Chondrocyte (in vitro differentiated cells): ENCODE results near the gene SH3BGRL. TPM values are rescaled to one million over a fixed set of nuclear protein-coding genes. Genes with fewer than 3 reads are reported as not detected.

ENCODE experiments used
- DNase-seq: peaks from one replicate; pipeline ENCODE4 v3.0.0; 2021; ENCODE audit warnings: mixed read lengths, low spot score
- H3K27ac Mint-ChIP-seq: one replicate; pipeline ENCODE4 v1.8.0; 2021; ENCODE audit warnings: mild to moderate bottlenecking, moderate library complexity, mixed read lengths; ENCODE audit not compliant: unreplicated experiment
- H3K27me3 Mint-ChIP-seq: 2 replicates; pipeline ENCODE4 v1.8.0; 2021; ENCODE audit warnings: low read depth, mixed read lengths
- H3K36me3 Mint-ChIP-seq: 2 replicates; pipeline ENCODE4 v1.8.0; 2021; ENCODE audit warnings: low read depth, mixed read lengths
- H3K4me1 Mint-ChIP-seq: 2 replicates; pipeline ENCODE4 v1.8.0; 2021; ENCODE audit warnings: low read depth, mild to moderate bottlenecking, mixed read lengths
- H3K4me3 Mint-ChIP-seq: one replicate; pipeline ENCODE4 v1.8.0; 2021; ENCODE audit warnings: mild to moderate bottlenecking, moderate library complexity, mixed read lengths; ENCODE audit not compliant: unreplicated experiment
- H3K9me3 Mint-ChIP-seq: 2 replicates; pipeline ENCODE4 v1.8.0; 2021; ENCODE audit warnings: low read depth, mixed read lengths
- total RNA-seq: library from RNA; stranded (reverse); gene quantifications from 3 replicates; pipeline ENCODE4 v1.2.1, GENCODE V29; 2021
- TF ChIP-seq, protein P1 (sequence below): fragments of 200-600 bp; sonication (generic); IDR thresholded peaks from 2 replicates; pipeline ENCODE4 v1.5.0; 2021; ENCODE audit warnings: antibody characterized with exemption, mild to moderate bottlenecking, moderate library complexity

The SH3BGRL gene
- total RNA-seq, 1 donor from 2014 or later, result 152 TPM

DNA sequence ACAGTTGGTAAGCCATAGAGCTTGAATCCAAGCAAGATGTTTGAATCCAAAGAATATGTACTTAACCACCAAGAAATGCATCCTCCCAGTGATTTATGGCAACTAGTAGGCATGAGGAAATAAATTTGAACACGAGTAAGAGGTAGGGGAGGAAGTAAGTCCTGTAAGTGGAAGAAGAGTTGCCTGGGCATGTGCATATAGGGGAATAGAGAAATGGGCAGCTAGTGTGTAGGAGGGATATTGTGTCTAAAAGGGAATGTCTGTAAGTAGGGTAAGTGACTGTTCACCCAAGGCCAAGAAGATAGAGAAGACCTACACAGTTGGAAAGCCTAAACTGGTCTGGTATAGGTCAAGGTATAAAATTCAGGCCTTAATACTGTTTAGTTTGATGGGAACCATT, 4.6 kb downstream of the SH3BGRL start:
- Mint-ChIP-seq H3K36me3 (no peaks in the 10 kb centered on the region), H3K4me1 (peaks cover 38% of the 10 kb centered on the region), H3K4me3 (no peak overlapping the region), H3K9me3 (peaks cover 8% of the 10 kb centered on the region), H3K27me3 (no peaks in the 10 kb centered on the region), H3K27ac (no peak overlapping the region)
- TF ChIP-seq, protein P1, sequence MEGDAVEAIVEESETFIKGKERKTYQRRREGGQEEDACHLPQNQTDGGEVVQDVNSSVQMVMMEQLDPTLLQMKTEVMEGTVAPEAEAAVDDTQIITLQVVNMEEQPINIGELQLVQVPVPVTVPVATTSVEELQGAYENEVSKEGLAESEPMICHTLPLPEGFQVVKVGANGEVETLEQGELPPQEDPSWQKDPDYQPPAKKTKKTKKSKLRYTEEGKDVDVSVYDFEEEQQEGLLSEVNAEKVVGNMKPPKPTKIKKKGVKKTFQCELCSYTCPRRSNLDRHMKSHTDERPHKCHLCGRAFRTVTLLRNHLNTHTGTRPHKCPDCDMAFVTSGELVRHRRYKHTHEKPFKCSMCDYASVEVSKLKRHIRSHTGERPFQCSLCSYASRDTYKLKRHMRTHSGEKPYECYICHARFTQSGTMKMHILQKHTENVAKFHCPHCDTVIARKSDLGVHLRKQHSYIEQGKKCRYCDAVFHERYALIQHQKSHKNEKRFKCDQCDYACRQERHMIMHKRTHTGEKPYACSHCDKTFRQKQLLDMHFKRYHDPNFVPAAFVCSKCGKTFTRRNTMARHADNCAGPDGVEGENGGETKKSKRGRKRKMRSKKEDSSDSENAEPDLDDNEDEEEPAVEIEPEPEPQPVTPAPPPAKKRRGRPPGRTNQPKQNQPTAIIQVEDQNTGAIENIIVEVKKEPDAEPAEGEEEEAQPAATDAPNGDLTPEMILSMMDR, result no peak
- DNase-seq, result no peak

DNA sequence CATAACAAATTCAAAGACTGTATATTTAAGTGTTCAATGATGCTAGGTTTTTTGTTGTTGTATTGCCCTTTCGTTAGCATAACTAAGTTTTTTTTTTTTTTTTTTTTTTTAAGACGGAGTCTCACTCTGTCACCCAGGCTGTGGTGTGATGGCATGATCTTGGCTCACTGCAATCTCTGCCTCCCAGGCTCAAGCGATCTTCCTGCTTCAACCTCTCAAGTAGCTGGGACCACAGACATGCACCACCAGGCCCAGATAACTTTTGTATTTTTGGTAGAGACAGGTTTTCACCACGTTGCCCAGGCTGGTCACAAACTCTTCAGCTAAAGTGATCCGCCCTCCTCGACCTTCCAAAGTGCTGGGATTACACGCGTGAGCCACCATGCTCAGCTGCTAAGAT, 7.0 kb downstream of the SH3BGRL start:
- Mint-ChIP-seq H3K4me3 (no peak overlapping the region), H3K9me3 (peaks cover 20% of the 10 kb centered on the region), H3K4me1 (peaks cover 32% of the 10 kb centered on the region), H3K36me3 (no peaks in the 10 kb centered on the region), H3K27ac (no peak overlapping the region), H3K27me3 (no peaks in the 10 kb centered on the region)
- TF ChIP-seq, protein P1, result no peak
- no peak for DNase-seq

DNA sequence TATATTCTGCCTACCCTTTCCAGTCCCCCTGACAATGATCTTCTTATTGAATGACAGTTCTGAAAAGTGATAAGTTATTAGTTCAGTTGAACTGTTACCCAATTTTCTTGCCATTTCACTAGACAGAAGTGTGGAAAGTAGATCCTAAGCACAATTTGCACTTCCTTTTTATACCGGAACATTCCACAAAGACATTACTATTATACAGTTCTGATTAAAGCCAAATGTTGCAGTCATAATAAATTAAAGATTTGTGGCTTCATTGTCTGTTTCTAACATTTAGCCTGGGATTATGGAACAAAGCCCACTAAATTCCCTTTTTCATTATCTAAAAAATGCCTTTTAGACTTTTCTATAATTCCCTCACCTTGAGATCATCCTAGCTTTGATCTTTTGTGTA, 13.8 kb downstream of the SH3BGRL start:
- H3K36me3 Mint-ChIP-seq, result no peaks in the 10 kb centered on the region
- no peak overlapping the region for H3K4me3 Mint-ChIP-seq
- peaks cover 5% of the 10 kb centered on the region for H3K4me1 Mint-ChIP-seq
- TF ChIP-seq, protein P1, result no peak
- H3K27ac Mint-ChIP-seq, result no peak overlapping the region
- peaks cover 22% of the 10 kb centered on the region for H3K9me3 Mint-ChIP-seq
- DNase-seq, result no peak
- H3K27me3 Mint-ChIP-seq, result no peaks in the 10 kb centered on the region

DNA sequence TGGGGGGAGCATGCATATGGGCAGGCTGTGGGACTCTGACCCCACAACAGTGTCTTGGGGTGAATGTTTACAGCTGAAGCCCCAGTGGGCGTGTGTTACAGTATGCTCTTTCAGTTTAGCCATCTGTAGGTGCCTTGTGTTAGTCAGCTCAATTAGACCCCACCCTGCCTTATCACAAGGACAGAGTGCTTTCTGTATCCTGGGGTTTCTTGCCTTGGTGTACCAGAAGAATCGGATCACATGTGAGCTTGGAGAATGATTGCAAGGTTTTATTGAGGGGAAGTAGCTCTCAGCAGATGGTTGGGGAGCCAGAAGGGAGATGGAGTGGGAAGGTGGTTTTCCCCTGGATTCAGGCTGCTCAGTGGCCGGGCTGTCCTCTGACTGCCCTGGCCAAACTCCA, 27.3 kb downstream of the SH3BGRL start:
- no peaks in the 10 kb centered on the region for H3K27me3 Mint-ChIP-seq
- no peak for DNase-seq
- peaks cover 4% of the 10 kb centered on the region for H3K4me1 Mint-ChIP-seq
- no peaks in the 10 kb centered on the region for H3K9me3 Mint-ChIP-seq
- H3K4me3 Mint-ChIP-seq, result no peak overlapping the region
- H3K27ac Mint-ChIP-seq, result no peak overlapping the region
- H3K36me3 Mint-ChIP-seq, result no peaks in the 10 kb centered on the region
- TF ChIP-seq, protein P1, result no peak

DNA sequence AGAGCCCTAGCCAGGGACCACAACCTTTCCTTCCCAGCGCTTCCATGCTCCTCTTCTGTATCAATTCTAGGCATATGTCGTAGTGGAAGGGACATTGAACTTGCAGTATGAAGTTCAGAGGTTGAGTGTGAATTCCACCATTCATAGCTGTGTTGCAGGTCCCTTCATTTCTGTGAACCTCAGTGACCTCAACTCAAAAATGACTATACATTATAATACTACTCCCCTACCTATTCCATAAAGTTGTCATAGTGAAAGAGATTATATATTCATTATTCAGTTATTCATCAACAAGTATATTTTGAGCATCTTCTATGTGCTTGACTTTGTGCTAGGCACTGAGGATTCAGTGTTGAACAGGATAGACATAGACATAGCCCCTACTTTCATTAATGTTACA, 28.0 kb downstream of the SH3BGRL start:
- Mint-ChIP-seq H3K36me3 (no peaks in the 10 kb centered on the region), H3K27me3 (no peaks in the 10 kb centered on the region), H3K4me1 (peaks cover 4% of the 10 kb centered on the region), H3K27ac (no peak overlapping the region), H3K4me3 (no peak overlapping the region), H3K9me3 (no peaks in the 10 kb centered on the region)
- DNase-seq, result no peak
- TF ChIP-seq, protein P1, result no peak
